Measurements from ENCODE around the gene CCZ1.
"Not testable (repeated sequence)": the region's sequence is repeated elsewhere in the genome, so short reads cannot be mapped to it uniquely, and the experiment has no call there.

CCZ1 gene

GRCh38 chr7:5908835-5909234, 10.3 kb downstream of the CCZ1 start:
- not testable (repeated sequence) for DNase-seq (ENCODE audit: low spot score)

- not testable (repeated sequence) for DNase-seq (ENCODE audit: low spot score)
Measured at GRCh38 chr7:5916529-5916928, 18.0 kb downstream of the CCZ1 start.

DNA sequence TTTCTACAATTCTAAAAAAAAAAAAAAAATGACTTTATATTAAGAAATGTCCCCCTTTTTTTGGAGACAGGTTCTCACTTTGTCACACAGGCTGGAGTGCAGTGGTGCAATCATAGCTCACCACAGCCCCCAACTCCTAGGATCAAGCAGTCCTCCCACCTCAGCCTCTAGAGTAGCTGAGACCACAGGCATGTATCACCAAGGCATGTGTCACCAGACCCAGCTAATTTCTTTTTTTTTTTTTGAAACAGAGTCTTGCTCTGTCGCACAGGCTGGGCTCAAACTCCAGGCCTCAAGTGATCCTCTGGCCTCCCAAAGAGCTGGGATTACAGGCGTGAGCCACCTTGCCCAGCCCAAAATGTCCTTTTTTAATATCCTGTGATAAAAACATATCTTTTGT, 25.6 kb downstream of the CCZ1 start:
- not testable (repeated sequence) for DNase-seq (ENCODE audit: low spot score)

DNA sequence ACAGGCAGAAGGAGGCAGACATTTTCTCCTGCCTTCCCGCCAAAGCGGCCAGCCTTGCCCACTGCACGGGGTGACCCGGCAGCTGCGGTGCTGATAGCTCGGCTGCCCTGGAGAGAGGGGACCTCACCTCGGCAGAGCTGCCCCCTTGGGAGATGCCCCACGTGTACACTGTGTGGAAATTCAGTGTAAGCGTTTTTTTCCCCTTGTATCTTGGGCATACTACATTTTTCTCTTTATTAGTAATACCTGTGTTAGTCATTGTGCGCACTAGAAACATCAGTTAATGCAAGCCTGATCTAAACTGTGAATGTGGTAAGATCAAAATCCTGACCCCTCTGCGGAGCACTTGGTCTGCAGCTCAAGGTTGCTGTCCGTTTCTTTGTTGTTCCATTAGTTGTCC, 26.1 kb downstream of the CCZ1 start:
- DNase-seq (ENCODE audit: low spot score) = not testable (repeated sequence)

DNA sequence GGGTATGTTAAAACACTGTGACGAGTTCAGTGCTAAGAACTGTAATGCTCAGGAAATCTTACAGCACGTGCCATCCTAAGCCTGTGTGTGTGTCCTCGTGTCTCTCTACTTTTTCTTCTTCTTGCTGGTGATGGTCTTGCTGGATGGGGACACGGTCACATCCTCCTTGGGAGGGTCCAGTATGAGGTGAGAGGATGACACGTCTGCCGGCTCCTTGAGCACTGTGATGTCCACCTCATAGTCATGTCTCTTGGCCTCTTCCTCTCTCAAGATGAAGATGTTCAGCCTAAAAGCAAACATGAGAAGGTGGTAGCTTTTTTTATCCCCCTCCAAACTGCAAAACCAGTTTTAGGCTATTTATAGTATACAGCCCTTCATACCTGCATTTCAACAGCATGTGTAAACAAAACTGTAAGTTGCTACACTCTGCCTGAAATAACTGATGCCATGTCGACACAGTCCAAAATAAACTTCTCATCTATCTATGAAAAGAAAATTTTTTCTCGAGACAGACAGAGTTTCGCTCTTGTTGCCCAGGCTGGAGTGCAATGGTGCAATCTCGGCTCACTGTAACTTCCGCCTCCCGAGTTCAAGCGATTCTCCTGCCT, 27.8 kb downstream of the CCZ1 start:
- not testable (repeated sequence) for DNase-seq (ENCODE audit: low spot score)

DNA sequence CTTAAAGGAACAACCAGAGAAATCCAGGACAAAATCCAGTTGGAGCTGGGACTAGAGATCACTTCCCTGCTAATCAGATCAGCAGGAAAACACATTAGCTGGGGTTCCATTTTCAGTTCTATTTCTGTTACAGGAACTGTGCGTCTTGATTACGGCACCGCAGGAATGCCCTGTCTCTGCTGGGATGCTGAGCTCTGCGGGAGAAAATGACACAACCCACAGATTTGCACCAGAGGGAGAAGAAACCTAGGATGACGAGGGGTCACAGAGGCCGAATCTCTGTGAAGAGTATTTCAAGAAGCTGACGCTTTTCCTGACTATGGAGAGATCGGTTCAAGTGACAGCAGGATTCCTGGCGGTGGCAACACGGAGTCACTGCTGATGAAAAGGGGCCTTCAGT, 31.8 kb downstream of the CCZ1 start:
- not testable (repeated sequence) for DNase-seq (ENCODE audit: low spot score)

- DNase-seq (ENCODE audit: low spot score) = not testable (repeated sequence)
Measured at GRCh38 chr7:5931250-5931649, 32.7 kb downstream of the CCZ1 start.

DNA sequence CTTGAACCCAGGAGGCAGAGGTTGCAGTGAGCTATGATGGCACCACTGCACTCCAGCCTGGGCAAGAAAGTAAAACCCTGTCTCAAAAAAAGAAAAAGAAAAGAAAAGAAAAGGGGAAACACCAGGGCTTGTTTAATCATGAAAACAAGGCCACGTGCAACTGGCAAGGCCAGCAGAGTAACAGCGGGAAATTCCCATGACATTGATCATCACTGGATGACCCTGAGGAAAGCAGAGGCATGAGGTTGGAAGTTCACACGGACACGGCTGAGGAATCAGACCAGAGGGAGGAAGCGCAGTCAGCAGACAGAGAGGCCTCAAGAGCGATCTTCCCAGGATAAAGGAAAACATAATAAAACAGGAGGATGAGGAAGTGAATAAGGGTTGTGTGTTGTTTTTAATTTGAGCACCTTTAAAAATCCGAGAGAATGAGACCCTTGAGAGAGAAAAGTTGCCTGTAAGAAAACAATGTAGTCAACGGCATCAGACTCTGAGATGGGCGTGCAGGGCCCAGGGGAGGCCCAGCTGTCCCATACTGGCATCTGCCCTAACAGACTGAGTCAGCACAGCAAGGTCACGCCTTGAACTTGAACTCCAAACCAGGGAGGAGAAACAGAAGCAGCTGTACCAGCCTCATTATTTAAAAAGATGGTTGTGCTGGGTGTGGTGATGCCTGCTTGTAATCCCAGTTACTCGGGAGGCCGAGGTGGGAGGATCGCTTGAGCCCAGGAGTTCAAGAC, 33.5 kb downstream of the CCZ1 start:
- DNase-seq (ENCODE audit: low spot score) = not testable (repeated sequence)

GRCh38 chr7:5934945-5935450, 36.5 kb downstream of the CCZ1 start:
- DNase-seq (ENCODE audit: low spot score) = not testable (repeated sequence)

- not testable (repeated sequence) for DNase-seq (ENCODE audit: low spot score)
Measured at GRCh38 chr7:5963205-5963604, 64.7 kb downstream of the CCZ1 start.

GRCh38 chr7:5963810-5964209, 65.3 kb downstream of the CCZ1 start:
- DNase-seq (ENCODE audit: low spot score) = not testable (repeated sequence)

DNA sequence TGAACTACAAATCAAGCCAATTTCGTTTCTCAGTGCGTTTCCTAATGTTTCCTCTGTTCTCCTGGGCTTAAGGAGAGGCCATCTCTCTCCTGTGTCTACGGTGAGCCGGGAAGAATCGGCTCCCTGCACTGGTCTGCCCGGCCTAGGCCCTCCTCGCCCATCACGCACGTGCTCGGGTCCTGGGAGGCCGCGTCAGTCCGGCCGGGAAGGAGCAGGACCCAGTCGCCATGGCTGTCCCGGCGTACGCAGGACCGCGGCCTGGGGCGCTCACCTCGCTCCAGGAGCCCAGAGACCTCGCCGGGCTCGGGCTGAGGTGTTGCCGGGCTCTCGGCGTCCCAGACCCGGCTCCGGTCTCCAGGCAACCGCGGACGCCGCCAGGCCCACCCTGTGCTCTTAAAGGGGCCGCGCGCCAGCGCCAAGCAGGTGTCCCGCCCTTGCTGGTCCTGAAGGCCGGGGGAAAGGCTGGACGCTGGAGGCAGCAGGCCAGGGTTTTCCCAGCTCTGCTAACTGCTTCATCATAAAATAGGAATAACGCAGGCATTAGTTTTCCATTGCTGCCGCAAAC, 71.9 kb downstream of the CCZ1 start, which contains the start of gene RSPH10B:
RSPH10B (minus strand) TSS at position 343 of the 565 bp plus-strand sequence. CDS start 3,573 bp downstream, outside the sequence.
- not testable (repeated sequence) for DNase-seq (ENCODE audit: low spot score)

DNA sequence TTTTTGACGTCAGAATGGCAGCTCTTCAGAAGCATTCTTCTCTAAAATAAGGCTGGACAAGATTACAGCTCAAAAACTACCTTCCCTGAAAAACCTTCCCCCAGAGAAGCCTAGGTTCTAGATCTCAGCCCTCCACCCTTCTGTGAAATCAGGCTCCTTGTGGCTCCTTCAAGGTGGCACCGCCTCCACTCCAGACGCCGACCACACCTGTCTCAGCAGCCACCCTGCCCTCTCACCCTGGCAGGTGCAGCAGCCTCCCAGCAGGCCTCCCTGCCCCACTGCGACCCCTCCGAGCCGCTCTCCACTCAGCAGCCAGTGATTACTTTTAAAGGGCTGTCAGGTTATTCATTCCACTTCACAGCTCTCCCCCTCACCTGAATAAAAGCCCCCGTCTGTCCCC, 75.0 kb downstream of the CCZ1 start:
- DNase-seq (ENCODE audit: low spot score) = not testable (repeated sequence)
